ENCODE results near the gene RAB5IF.
"Not testable (repeated sequence)": the region's sequence is repeated elsewhere in the genome, so short reads cannot be mapped to it uniquely, and the experiment has no call there.

The RAB5IF gene, protein sequence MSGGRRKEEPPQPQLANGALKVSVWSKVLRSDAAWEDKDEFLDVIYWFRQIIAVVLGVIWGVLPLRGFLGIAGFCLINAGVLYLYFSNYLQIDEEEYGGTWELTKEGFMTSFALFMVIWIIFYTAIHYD

GRCh38 chr20:36605399-36606157, at the start of gene RAB5IF:
RAB5IF (plus strand) TSS chr20:36605779; CDS start chr20:36605952, 173 bp downstream.
- peak; percentile 85 to 92 for ATAC-seq

DNA sequence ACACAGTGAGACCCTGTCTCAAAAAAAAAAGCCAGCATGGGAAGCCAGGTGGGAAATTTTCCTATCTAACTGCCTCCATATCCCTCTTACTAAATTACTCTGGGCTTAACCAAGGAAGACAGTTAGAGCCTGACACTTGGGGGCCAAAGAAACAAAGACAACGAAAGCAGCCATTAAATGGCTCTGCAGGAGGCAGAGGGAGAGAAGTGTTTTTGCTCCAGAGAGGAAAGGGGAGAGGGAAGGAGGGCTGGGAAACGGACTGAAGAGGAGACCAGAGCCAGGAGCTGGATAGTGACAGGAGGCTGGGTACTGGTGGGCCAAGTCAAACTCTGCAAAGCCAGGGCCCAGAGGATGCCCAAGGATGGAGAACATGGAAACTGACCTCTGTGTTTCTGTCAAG, 42.9 kb upstream of the RAB5IF start:
- ATAC-seq: no peak

GRCh38 chr20:36563374-36563773, 42.2 kb upstream of the RAB5IF start:
- no peak for ATAC-seq

- ATAC-seq: not testable (repeated sequence)
These were observed 41.4 kb upstream of the RAB5IF start for GRCh38 chr20:36564078-36564725.

GRCh38 chr20:36564726-36565121, 40.9 kb upstream of the RAB5IF start:
- not testable (repeated sequence) for ATAC-seq

- no peak for ATAC-seq
These were observed 40.1 kb upstream of the RAB5IF start for GRCh38 chr20:36565520-36565919.

- no peak for ATAC-seq
These were observed 35.6 kb upstream of the RAB5IF start for GRCh38 chr20:36569847-36570429.

DNA sequence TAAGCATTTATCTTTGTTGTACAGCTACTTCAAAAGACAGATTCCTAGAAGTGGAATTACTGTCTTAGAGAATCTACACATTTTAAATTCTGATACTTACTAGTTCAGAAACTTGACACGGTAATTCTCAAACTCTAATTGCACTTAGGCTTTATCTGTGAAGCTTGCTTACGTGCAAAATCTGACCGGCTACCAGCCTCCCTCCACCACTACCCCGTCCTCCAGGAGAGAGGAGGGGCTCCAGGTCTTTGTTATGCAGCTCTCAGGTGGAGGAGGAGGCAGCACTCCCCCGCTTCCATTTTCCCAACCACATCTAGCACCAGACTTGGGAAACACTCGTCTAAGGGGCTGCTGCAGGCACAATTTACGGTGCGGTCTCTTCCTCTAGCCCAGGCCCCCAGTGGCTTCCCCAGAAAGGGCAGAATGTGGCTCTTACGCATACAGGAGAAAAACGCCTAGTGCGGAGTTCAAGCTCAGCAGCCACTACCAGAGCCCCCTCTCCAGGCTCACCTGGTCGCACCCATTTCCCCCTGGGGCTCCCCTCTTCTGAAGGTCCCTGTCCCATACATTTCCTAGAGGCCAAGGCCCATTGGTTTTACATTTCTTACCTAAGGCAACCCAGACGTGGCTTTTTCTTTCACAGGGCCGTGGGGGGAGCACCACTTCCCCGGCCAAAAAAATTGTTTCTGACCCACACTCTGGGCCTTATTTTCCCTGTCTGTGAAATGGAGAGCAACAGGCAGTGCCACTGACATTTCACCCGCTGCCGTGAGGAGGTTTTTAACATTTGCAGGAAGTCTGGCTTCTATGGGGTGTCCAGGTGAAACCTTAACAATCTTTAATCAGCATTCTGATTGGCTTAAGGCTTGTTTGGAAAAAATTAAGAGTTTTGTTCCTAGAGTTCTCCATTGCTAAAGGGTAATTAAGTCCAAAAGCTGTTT, 33.7 kb upstream of the RAB5IF start:
- no peak for ATAC-seq

GRCh38 chr20:36572701-36573102, 32.9 kb upstream of the RAB5IF start:
- ATAC-seq: peak; percentile 89

DNA sequence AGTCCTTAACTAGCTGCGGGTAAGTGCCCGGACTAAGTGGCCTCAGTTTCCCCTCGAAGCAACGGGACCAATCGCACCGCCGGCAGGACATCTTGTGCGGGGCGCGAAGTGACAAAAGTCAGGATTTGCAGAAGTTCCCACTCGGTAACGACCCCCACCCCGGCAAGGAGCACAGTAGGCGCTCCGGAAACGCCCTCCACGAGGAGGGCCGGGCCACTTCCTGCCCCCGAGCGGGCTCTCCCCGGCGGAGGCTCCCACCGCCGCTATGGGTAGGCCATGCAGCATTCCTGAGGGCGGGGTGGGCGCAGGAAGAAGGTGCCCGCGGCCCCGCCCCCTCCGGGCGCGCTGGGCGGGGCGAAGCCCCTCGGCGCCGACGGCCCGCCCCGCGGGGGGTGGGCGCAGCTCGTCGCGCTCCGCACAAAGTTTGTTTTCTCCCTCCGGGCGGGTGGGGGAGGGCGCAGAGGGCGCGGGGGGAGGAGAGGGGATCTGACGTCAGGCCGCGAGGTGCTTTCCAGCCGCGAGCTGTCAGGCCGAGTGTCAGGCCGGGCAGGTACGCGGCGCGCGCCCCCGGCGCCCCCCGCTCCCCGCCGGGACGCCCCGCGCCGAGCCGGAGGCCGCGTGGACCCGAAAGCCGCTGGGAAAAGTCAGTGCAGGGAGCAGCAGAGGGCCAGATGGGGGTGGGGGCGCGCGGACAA, 32.3 kb upstream of the RAB5IF start, which contains the start of gene TGIF2:
TGIF2 (plus strand) TSS at position 495 of the 695 bp plus-strand sequence. CDS start 5,178 bp downstream, outside the sequence.
- ATAC-seq: peak; percentile 61 to 69

GRCh38 chr20:36573798-36574365, 31.7 kb upstream of the RAB5IF start:
- ATAC-seq: no peak

GRCh38 chr20:36574366-36575135, 31.0 kb upstream of the RAB5IF start:
- peak in 1 of 2 donors; percentile 4 for ATAC-seq

- ATAC-seq: no peak
These were observed 29.5 kb upstream of the RAB5IF start for GRCh38 chr20:36576081-36576445.

GRCh38 chr20:36578356-36579041, 27.1 kb upstream of the RAB5IF start:
- ATAC-seq: no peak

GRCh38 chr20:36579996-36580545, 25.5 kb upstream of the RAB5IF start:
- no peak for ATAC-seq

DNA sequence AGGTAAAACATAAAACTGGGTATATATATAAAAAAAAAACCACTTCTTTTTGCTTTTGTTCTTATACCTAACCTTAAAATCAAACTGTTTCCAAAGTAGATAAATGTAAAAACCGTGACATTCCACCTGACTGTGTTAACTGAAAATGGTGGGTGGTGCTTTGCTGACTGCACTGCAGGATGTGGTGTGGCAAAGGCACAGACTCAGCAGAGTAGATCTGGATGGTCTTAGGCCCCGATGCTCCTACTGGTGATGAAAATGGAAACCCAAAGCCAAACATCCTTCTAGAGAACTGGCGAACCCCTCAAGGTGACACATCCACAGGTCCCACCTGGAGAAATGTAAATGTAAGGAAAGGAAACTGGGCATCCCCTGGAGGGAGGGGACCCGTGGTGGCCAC, 23.3 kb upstream of the RAB5IF start:
- peak; percentile 69 to 80 for ATAC-seq

GRCh38 chr20:36582821-36583220, 22.8 kb upstream of the RAB5IF start:
- ATAC-seq: no peak

- no peak for ATAC-seq
These were observed 21.5 kb upstream of the RAB5IF start for GRCh38 chr20:36584018-36584481.

- ATAC-seq: no peak
These were observed 20.0 kb upstream of the RAB5IF start for GRCh38 chr20:36585410-36586125.

Measured in activated CD4-positive, CD25-positive, alpha-beta regulatory T cell treated with anti-CD3 and anti-CD28 coated beads, Interleukin-2, amount 50 U/mL, for 24 hours (primary cell).